Trophoblast cell (in vitro differentiated cells and primary cell): ENCODE measurements around the gene RNU1-3.
"Not testable (repeated sequence)": the region's sequence is repeated elsewhere in the genome, so short reads cannot be mapped to it uniquely, and the experiment has no call there.

Experiments used
- DNase-seq, 2 donors: peaks; one replicate each; pipeline ENCODE4 v3.0.0-alpha.2; 2016
- H2AFZ ChIP-seq: 2 replicates; pipeline ENCODE4 v1.6.1; 2013; ENCODE audit warnings: low read length, moderate library complexity, mild to moderate bottlenecking; ENCODE audit not compliant: insufficient read depth, poor library complexity
- H2AK5ac ChIP-seq: 2 replicates; pipeline ENCODE4 v1.6.1; 2013; ENCODE audit warnings: mild to moderate bottlenecking, low read length
- H2BK120ac ChIP-seq: 2 replicates; pipeline ENCODE4 v1.6.1; 2013; ENCODE audit warnings: low read length, mild to moderate bottlenecking, moderate library complexity; ENCODE audit not compliant: insufficient read depth, poor library complexity
- H2BK12ac ChIP-seq: 2 replicates; pipeline ENCODE4 v1.6.1; 2013; ENCODE audit warnings: mild to moderate bottlenecking, low read length, moderate library complexity
- H2BK5ac ChIP-seq: 2 replicates; pipeline ENCODE4 v1.6.1; 2013; ENCODE audit warnings: low read length, low read depth, moderate library complexity, mild to moderate bottlenecking; ENCODE audit not compliant: poor library complexity
- H3K14ac ChIP-seq: 2 replicates; pipeline ENCODE4 v1.6.1; 2013; ENCODE audit warnings: mild to moderate bottlenecking, low read length
- H3K18ac ChIP-seq: 2 replicates; pipeline ENCODE4 v1.6.1; 2013; ENCODE audit warnings: mild to moderate bottlenecking, low read length
- H3K23ac ChIP-seq: 2 replicates; pipeline ENCODE4 v1.6.1; 2013; ENCODE audit warnings: low read length
- H3K27ac ChIP-seq: 2 replicates; pipeline ENCODE4 v1.5.1; 2013; ENCODE audit warnings: low read depth, mild to moderate bottlenecking, inconsistent platforms, low read length, moderate library complexity
- H3K27me3 ChIP-seq: 2 replicates; pipeline ENCODE4 v1.6.1; 2013; ENCODE audit warnings: inconsistent platforms, mild to moderate bottlenecking, low read length, moderate library complexity; ENCODE audit not compliant: insufficient read depth
- H3K36me3 ChIP-seq, 2 experiments: 1 replicate in 1 of 2; 2 replicates in 1 of 2; pipeline ENCODE4 v1.6.1; 2013; ENCODE audit warnings: low read length in 2 of 2, mild to moderate bottlenecking in 2 of 2, moderate library complexity in 1 of 2; ENCODE audit not compliant: insufficient read depth in 2 of 2, control insufficient read depth in 1 of 2
- H3K4ac ChIP-seq: 2 replicates; pipeline ENCODE4 v1.6.1; 2013; ENCODE audit warnings: low read depth, mild to moderate bottlenecking, low read length, moderate library complexity
- H3K4me1 ChIP-seq, 2 experiments: 1 replicate in 1 of 2; 2 replicates in 1 of 2; pipeline ENCODE4 v1.6.1; 2013; ENCODE audit warnings: low read length in 2 of 2, mild to moderate bottlenecking in 2 of 2, moderate library complexity in 1 of 2; ENCODE audit not compliant: insufficient read depth in 2 of 2, control insufficient read depth in 1 of 2
- H3K4me2 ChIP-seq: 2 replicates; pipeline ENCODE4 v1.6.1; 2013; ENCODE audit warnings: inconsistent platforms, mild to moderate bottlenecking, low read length, moderate library complexity
- H3K4me3 ChIP-seq: 2 replicates; pipeline ENCODE4 v1.5.1; 2013; ENCODE audit warnings: mild to moderate bottlenecking, low read depth, low read length, inconsistent platforms
- H3K79me1 ChIP-seq: one replicate; pipeline ENCODE4 v1.6.1; 2013; ENCODE audit warnings: low read length
- H3K79me2 ChIP-seq: 2 replicates; pipeline ENCODE4 v1.6.1; 2013; ENCODE audit warnings: low read length, mild to moderate bottlenecking; ENCODE audit not compliant: control insufficient read depth, insufficient read depth, poor library complexity
- H3K9ac ChIP-seq: 2 replicates; pipeline ENCODE4 v1.6.1; 2013; ENCODE audit warnings: mild to moderate bottlenecking, low read length
- H3K9me3 ChIP-seq: 2 replicates; pipeline ENCODE4 v1.6.1; 2013; ENCODE audit warnings: low read depth, mild to moderate bottlenecking, control low read depth, inconsistent platforms, low read length; ENCODE audit not compliant: insufficient read depth
- H4K12ac ChIP-seq: 2 replicates; pipeline ENCODE4 v1.6.1; 2013; ENCODE audit warnings: low read depth, mild to moderate bottlenecking, low read length, moderate library complexity
- H4K8ac ChIP-seq: 2 replicates; pipeline ENCODE4 v1.6.1; 2013; ENCODE audit warnings: low read depth, mild to moderate bottlenecking, low read length, moderate library complexity
- H4K91ac ChIP-seq: one replicate; pipeline ENCODE4 v1.6.1; 2013; ENCODE audit warnings: low read depth, mild to moderate bottlenecking, low read length, moderate library complexity
- WGBS: extraction: QIAGEN DNeasy Blood & Tissue Kit; methylation state at CpG from one replicate; pipeline ENCODE4 v1.1.7; 2013; ENCODE audit warnings: missing lambda C conversion rate; ENCODE audit not compliant: insufficient read length, insufficient coverage; ENCODE audit errors: extremely low coverage; 5-methylcytosine and 5-hydroxymethylcytosine counted together

RNU1-3 gene

GRCh38 chr1:16628361-16629111, 38.2 kb downstream of the RNU1-3 start:
- H3K14ac ChIP-seq, result no peak overlapping the region
- no CpG with 5 or more reads among the region's 19 CpGs for WGBS

GRCh38 chr1:16626409-16626983, 40.3 kb downstream of the RNU1-3 start:
- H3K79me2 ChIP-seq, H3K9ac ChIP-seq, H2BK5ac ChIP-seq, H4K8ac ChIP-seq, H2AFZ ChIP-seq, H3K4ac ChIP-seq, H2AK5ac ChIP-seq, H3K23ac ChIP-seq, H3K79me1 ChIP-seq, H3K18ac ChIP-seq, H4K91ac ChIP-seq, H2BK120ac ChIP-seq, H3K4me2 ChIP-seq, DNase-seq, H3K9me3 ChIP-seq, H2BK12ac ChIP-seq, H3K4me3 ChIP-seq, H3K27me3 ChIP-seq, H4K12ac ChIP-seq, H3K14ac ChIP-seq, H3K4me1 ChIP-seq, H3K27ac ChIP-seq: not testable (repeated sequence)
- peaks cover 63 to 68% of the 10 kb centered on the region in 2 experiments for H3K36me3 ChIP-seq
- no CpG with 5 or more reads among the region's 15 CpGs for WGBS

More at GRCh38 chr1:16628361-16629111, 38.2 kb downstream of the RNU1-3 start:
- Histone ChIP-seq H4K8ac (no peak overlapping the region), H3K4me1 (no peaks in the 10 kb centered on the region), H3K36me3 (peaks cover 69 to 73% of the 10 kb centered on the region in 2 experiments), H2BK5ac (no peak overlapping the region), H3K23ac (no peak overlapping the region), H4K12ac (no peak overlapping the region), H3K9ac (no peak overlapping the region), H2AFZ (no peak overlapping the region), H3K27ac (no peak overlapping the region), H2BK12ac (no peak overlapping the region), H3K18ac (no peak overlapping the region), H3K79me1 (no peaks in the 10 kb centered on the region), H3K9me3 (peaks cover 10% of the 10 kb centered on the region), H4K91ac (no peak overlapping the region), H3K27me3 (no peaks in the 10 kb centered on the region), H3K4me2 (no peak overlapping the region), H2BK120ac (no peak overlapping the region), H3K79me2 (no peaks in the 10 kb centered on the region), H3K4ac (no peak overlapping the region), H3K4me3 (no peak overlapping the region), H2AK5ac (no peak overlapping the region)
- DNase-seq, result no peak

- Histone ChIP-seq H3K27me3 (no peaks in the 10 kb centered on the region), H2AK5ac (no peak overlapping the region), H3K27ac (no peak overlapping the region), H2BK12ac (no peak overlapping the region), H3K9me3 (peaks cover 7% of the 10 kb centered on the region), H2BK5ac (no peak overlapping the region), H3K14ac (no peak overlapping the region), H3K4me2 (no peak overlapping the region), H3K4me3 (no peak overlapping the region), H3K23ac (no peak overlapping the region), H3K79me1 (no peaks in the 10 kb centered on the region), H4K8ac (no peak overlapping the region), H2BK120ac (no peak overlapping the region), H3K79me2 (no peaks in the 10 kb centered on the region), H3K4me1 (peaks cover 0 to 3% of the 10 kb centered on the region in 2 experiments), H3K18ac (no peak overlapping the region), H3K9ac (no peak overlapping the region), H3K36me3 (peaks cover 55 to 60% of the 10 kb centered on the region in 2 experiments), H3K4ac (no peak overlapping the region), H4K12ac (no peak overlapping the region), H2AFZ (no peak overlapping the region), H4K91ac (no peak overlapping the region)
- DNase-seq, result no peak
- no CpG with 5 or more reads among the region's 25 CpGs for WGBS
Measured at GRCh38 chr1:16625497-16626408, 41.0 kb downstream of the RNU1-3 start.

- not testable (repeated sequence) for H2AK5ac ChIP-seq, H3K4me1 ChIP-seq, H2BK120ac ChIP-seq, H3K14ac ChIP-seq, H3K4me2 ChIP-seq, H2AFZ ChIP-seq, H3K9me3 ChIP-seq, H4K8ac ChIP-seq, H3K79me1 ChIP-seq, H4K91ac ChIP-seq, H3K27ac ChIP-seq, H3K9ac ChIP-seq, H3K18ac ChIP-seq, H2BK12ac ChIP-seq, H3K27me3 ChIP-seq, H3K4me3 ChIP-seq, H2BK5ac ChIP-seq, H3K4ac ChIP-seq, H4K12ac ChIP-seq, H3K79me2 ChIP-seq, H3K23ac ChIP-seq
- peak in 1 of 2 donors; percentile 39 for DNase-seq
- peaks cover 47% of the 10 kb centered on the region in 2 experiments for H3K36me3 ChIP-seq
- no CpG with 5 or more reads among the region's 27 CpGs for WGBS
Measured at GRCh38 chr1:16623812-16624719, 42.7 kb downstream of the RNU1-3 start.
